Measurements from ENCODE around the gene HOXC10. TPM values are rescaled to one million over a fixed set of nuclear protein-coding genes. Genes with fewer than 3 reads are reported as not detected.

The HOXC10 gene
- total and polyA plus RNA-seq, 3 experiments from 2014 or later, result not detected

DNA sequence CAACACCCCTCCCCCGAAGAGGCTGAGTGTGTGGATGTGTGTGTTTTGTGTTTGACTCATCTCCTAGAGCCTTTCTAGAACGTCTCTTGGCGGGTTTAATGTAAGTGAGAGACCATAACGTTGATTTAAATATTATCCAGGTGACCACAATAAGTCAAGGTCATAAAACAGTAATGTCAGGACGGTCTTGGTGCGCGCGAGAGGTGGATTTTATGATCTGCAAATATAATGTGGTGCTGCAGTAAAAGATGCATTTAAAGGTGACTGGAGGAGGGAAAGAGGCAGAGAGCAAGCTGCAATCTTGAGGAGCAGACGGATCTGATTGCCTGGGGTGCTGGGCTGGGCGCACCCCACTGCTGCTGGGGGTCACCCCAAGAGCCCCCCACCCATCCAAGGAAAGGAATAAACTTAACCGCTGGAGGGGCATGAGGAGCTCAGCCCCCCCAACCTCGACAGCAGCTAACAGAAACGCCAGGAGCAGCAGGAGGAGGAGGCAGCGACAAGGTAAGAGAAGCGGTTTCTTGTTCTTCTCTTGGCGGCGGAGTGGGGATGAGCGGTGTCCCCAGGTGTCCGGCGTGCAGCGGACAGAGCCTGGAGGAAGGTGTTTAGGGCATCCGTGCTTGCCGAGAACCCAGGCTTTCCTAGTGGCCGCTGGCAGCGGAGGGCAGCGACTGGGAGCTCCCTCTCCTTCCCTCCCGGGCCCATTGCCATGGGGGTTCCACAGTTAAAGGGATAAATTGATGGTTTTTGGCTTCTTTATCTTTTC is 5.5 kb downstream of the HOXC10 start:
- peaks cover 36 to 56% (median 50%) of the 10 kb centered on the region in 3 donors for H3K4me1 Mint-ChIP-seq
- H3K4me1 ChIP-seq (ENCODE audit: insufficient read depth, low read length), result peaks cover 33% of the 10 kb centered on the region
- H3K9me3 ChIP-seq (ENCODE audit: low read length), result no peaks in the 10 kb centered on the region
- H3K4me3 Mint-ChIP-seq, result peak overlapping the region in 2 of 7 donors; percentile 77 to 78
- H3K27ac Mint-ChIP-seq, result peak overlapping the region in 1 of 8 donors; percentile 10
- H3K9me3 Mint-ChIP-seq, result peaks cover 0 to 7% (median 2%) of the 10 kb centered on the region in 5 donors
- no peak overlapping the region for H3K4me3 ChIP-seq (ENCODE audit: low read length)
- no peak for DNase-seq
- peaks cover 99% of the 10 kb centered on the region for H3K27me3 ChIP-seq (ENCODE audit: insufficient read depth, low read length, poor library complexity, severe bottlenecking)
- H3K36me3 Mint-ChIP-seq, result no peaks in the 10 kb centered on the region
- ChIA-PET CTCF (interaction anchor here (1.4 to 1.5 kb wide), 2 partner anchors 199 to 218 kb away, joined by 3 read pairs; partner anchors contain the start of gene SMUG1), POLR2A (interaction anchor here (0.7 kb wide), 1 partner anchor 10 kb away, joined by 3 read pairs; no protein-coding TSS in a partner anchor)
- no peaks in the 10 kb centered on the region for H3K36me3 ChIP-seq (ENCODE audit: insufficient read depth, low read length)
- peaks cover 91 to 98% of the 10 kb centered on the region in 2 donors for H3K27me3 Mint-ChIP-seq
- H3K27ac ChIP-seq (ENCODE audit: low read depth, low read length), result no peak overlapping the region

DNA sequence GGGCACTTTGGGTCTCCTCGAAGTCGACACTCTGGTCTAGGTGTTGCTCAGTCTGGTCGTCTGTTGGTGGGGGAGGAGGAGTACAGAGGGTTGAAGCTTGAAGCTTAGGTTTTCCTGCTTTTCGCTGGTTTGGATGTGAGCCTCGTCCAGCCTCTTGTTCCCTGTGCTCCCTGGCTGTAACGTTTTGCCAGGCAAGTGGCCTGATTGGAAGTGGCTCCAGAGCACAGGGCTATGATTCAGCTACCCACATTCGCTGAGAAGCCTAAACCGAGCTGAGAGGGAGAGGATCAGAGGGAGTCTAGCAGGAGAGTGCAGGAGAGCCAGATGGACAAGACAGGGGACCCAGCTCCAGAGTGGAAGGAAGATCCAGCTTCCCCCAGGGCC is 6.1 kb downstream of the HOXC10 start:
- H3K4me3 Mint-ChIP-seq, result no peak overlapping the region
- no peaks in the 10 kb centered on the region for H3K36me3 Mint-ChIP-seq
- peaks cover 33% of the 10 kb centered on the region for H3K4me1 ChIP-seq (ENCODE audit: insufficient read depth, low read length)
- peaks cover 92 to 99% of the 10 kb centered on the region in 2 donors for H3K27me3 Mint-ChIP-seq
- POLR2A ChIA-PET, result no interaction called here
- peaks cover 0 to 7% (median 2%) of the 10 kb centered on the region in 5 donors for H3K9me3 Mint-ChIP-seq
- H3K9me3 ChIP-seq (ENCODE audit: low read length), result no peaks in the 10 kb centered on the region
- no peak for DNase-seq
- H3K27me3 ChIP-seq (ENCODE audit: insufficient read depth, low read length, poor library complexity, severe bottlenecking), result peaks cover 99% of the 10 kb centered on the region
- no peak overlapping the region for H3K27ac Mint-ChIP-seq
- no peak overlapping the region for H3K4me3 ChIP-seq (ENCODE audit: low read length)
- CTCF ChIA-PET, result interaction anchor here (1.4 to 1.5 kb wide), 3 partner anchors 18 to 217 kb away, joined by 3 to 7 read pairs (median 3); partner anchors contain the start of genes HOXC8 and SMUG1
- no peak overlapping the region for H3K27ac ChIP-seq (ENCODE audit: low read depth, low read length)
- H3K36me3 ChIP-seq (ENCODE audit: insufficient read depth, low read length), result no peaks in the 10 kb centered on the region
- peaks cover 37 to 58% (median 48%) of the 10 kb centered on the region in 3 donors for H3K4me1 Mint-ChIP-seq

DNA sequence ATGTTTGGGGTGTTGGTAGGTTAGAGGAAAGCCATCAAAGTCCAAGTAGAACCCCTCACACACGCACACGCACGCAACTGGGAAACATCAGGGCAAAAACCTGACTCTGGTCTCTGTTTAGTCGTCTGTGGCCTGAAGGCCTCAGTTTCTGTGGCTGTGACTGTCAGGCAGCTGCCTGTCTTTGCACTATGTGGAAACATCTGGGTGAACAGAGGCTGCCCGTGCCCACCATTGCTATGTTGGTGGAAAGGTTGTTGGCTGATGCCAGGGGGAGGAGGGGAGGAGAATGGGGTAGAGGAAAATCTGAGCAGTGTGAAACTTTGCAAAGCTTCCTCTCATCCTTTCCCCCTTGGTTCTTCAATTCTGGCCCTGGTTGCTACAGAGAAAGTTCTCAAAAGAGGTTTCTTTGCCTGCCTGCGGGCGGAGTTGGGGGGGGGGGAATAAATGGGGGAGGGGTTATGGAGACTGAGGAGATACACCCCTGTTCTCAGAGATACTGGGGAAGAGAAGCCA is 7.5 kb downstream of the HOXC10 start:
- peaks cover 0 to 7% (median 2%) of the 10 kb centered on the region in 5 donors for H3K9me3 Mint-ChIP-seq
- H3K4me1 Mint-ChIP-seq, result peaks cover 38 to 60% (median 40%) of the 10 kb centered on the region in 3 donors
- H3K9me3 ChIP-seq (ENCODE audit: low read length), result no peaks in the 10 kb centered on the region
- peak overlapping the region in 2 of 7 donors; percentile 8 to 51 for H3K4me3 Mint-ChIP-seq
- ChIA-PET POLR2A (no interaction called here), CTCF (interaction anchor here (1.0 to 1.5 kb wide), 4 partner anchors 13 to 197 kb away, joined by 3 to 7 read pairs (median 4); partner anchors contain the start of genes HOXC8 and SMUG1)
- peaks cover 42% of the 10 kb centered on the region for H3K4me1 ChIP-seq (ENCODE audit: insufficient read depth, low read length)
- peaks cover 100% of the 10 kb centered on the region for H3K27me3 ChIP-seq (ENCODE audit: insufficient read depth, low read length, poor library complexity, severe bottlenecking)
- no peak overlapping the region for H3K27ac Mint-ChIP-seq
- peaks cover 92 to 96% of the 10 kb centered on the region in 2 donors for H3K27me3 Mint-ChIP-seq
- H3K36me3 Mint-ChIP-seq, result no peaks in the 10 kb centered on the region
- no peak for DNase-seq
- no peak overlapping the region for H3K4me3 ChIP-seq (ENCODE audit: low read length)
- no peaks in the 10 kb centered on the region for H3K36me3 ChIP-seq (ENCODE audit: insufficient read depth, low read length)
- no peak overlapping the region for H3K27ac ChIP-seq (ENCODE audit: low read depth, low read length)

DNA sequence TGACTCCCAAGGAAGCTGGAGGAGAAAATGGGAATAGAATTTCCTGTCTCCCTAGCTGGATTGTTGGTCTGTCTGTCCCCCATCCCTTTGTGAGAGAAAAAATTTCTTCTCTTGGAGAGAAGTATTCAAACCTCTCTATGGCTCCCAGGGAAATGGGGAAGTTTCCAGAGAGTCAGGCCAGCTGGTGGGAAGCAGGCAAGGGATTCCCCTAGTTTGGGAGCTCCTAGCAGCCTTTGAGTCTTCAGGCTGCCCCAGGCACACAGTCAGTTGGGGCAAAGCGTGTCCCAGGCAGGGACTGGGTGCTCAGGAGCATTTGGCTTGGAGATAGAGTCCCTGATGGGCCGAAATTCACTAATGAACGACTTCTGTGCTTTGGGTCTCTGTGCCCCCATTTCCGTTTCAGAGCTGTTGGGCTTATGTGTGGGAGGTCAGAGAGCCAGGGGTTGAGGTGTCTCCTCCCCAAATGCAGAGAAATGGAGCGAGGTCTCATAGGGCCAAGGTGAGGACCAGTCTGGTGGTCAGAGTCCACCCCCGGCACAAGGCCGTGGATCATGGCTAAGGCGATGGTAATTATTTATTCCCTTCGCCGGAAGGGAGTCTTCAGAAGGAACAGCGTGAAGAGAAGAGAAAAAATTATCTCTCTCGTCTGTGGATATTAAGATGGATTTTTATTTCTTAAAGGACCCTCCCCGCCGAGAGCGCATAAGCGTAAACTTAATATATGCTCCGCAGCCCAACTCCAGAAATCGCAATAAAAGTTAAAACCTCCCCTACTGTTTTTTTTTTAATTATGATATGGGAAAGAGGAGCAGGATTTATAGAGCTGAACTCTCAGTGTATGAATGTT is 8.4 kb downstream of the HOXC10 start:
- Histone ChIP-seq H3K27ac (ENCODE audit: low read depth, low read length) (no peak overlapping the region), H3K9me3 (ENCODE audit: low read length) (no peaks in the 10 kb centered on the region), H3K27me3 (ENCODE audit: insufficient read depth, low read length, poor library complexity, severe bottlenecking) (peaks cover 100% of the 10 kb centered on the region), H3K4me1 (ENCODE audit: insufficient read depth, low read length) (peaks cover 46% of the 10 kb centered on the region), H3K36me3 (ENCODE audit: insufficient read depth, low read length) (no peaks in the 10 kb centered on the region), H3K4me3 (ENCODE audit: low read length) (no peak overlapping the region)
- POLR2A ChIA-PET, result interaction anchor here (0.6 kb wide), 1 partner anchor 14 kb away, joined by 5 read pairs; no protein-coding TSS in a partner anchor
- Mint-ChIP-seq H3K27me3 (peaks cover 92 to 96% of the 10 kb centered on the region in 2 donors), H3K27ac (peak overlapping the region in 4 of 8 donors; percentile 22 to 84 (median 52)), H3K36me3 (no peaks in the 10 kb centered on the region), H3K4me1 (peaks cover 41 to 64% (median 47%) of the 10 kb centered on the region in 3 donors), H3K9me3 (peaks cover 0 to 7% (median 2%) of the 10 kb centered on the region in 5 donors), H3K4me3 (peak overlapping the region in 6 of 7 donors; percentile 5 to 78 (median 62))
- CTCF ChIA-PET, result interaction anchor here (1.6 kb wide), 1 partner anchor 236 kb away, joined by 3 read pairs; no protein-coding TSS in a partner anchor
- DNase-seq, result no peak

DNA sequence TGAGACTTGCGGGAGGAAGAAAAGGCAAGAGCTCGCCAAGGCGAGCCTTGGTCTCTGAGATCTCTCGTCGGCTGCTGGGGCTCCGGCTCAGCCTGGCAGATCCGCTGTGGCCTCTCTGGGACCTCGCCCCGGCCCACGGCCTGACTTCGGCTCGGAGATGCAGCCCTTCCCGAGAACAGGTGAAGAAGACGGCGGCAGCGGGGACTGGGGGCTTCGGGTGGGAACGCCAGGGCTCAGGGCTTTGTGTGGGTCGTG is 9.0 kb downstream of the HOXC10 start:
- Mint-ChIP-seq H3K36me3 (no peaks in the 10 kb centered on the region), H3K27ac (peak overlapping the region in 2 of 8 donors; percentile 66 to 84), H3K27me3 (peaks cover 92 to 96% of the 10 kb centered on the region in 2 donors), H3K4me3 (peak overlapping the region in 6 of 7 donors; percentile 3 to 78 (median 64)), H3K9me3 (peaks cover 0 to 7% (median 2%) of the 10 kb centered on the region in 5 donors), H3K4me1 (peaks cover 38 to 67% (median 50%) of the 10 kb centered on the region in 3 donors)
- Histone ChIP-seq H3K27me3 (ENCODE audit: insufficient read depth, low read length, poor library complexity, severe bottlenecking) (peaks cover 100% of the 10 kb centered on the region), H3K4me1 (ENCODE audit: insufficient read depth, low read length) (peaks cover 43% of the 10 kb centered on the region), H3K27ac (ENCODE audit: low read depth, low read length) (no peak overlapping the region), H3K4me3 (ENCODE audit: low read length) (no peak overlapping the region), H3K36me3 (ENCODE audit: insufficient read depth, low read length) (no peaks in the 10 kb centered on the region), H3K9me3 (ENCODE audit: low read length) (no peaks in the 10 kb centered on the region)
- ChIA-PET POLR2A (interaction anchor here (0.6 kb wide), 1 partner anchor 15 kb away, joined by 5 read pairs; no protein-coding TSS in a partner anchor), CTCF (interaction anchor here (1.6 kb wide), 1 partner anchor 237 kb away, joined by 3 read pairs; no protein-coding TSS in a partner anchor)
- no peak for DNase-seq

DNA sequence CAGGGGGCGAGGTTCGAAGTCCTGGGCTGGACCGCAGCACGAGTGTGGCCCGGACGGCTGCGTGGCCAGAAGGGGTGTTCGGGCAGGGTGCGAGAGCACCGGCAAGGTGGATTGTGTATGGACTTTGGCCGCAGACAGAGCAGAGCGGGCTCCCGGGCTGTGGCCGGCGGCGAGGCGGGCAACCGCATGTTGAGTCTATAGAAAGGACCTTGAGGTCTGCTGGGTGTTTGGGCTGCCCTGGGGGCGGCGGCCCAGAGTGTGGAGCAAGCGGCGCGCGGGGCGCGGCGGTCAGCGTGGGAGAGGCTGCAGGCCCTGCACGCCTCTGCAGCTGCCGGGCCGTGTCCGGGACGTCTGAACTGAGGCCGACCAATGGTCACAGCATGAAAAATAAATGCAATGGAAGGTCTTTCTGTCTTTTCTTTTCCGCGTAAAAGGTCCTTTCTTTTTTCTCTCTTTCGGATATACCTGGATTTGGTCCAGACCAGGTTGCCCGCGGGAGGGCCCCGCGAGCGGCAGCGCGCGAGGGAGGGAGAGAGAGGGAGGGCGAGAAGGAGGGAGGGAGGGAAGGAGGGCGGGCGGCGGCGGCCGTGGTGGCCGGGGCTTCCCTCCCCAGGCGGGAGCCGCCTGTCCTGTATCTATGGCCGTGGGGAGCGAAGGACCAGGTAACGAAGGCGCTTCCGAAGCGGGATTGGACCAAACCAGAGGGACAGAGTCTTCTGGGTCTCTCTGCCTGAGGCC is 9.5 kb downstream of the HOXC10 start:
- Mint-ChIP-seq H3K9me3 (peaks cover 0 to 7% (median 2%) of the 10 kb centered on the region in 5 donors), H3K27me3 (peaks cover 93 to 96% of the 10 kb centered on the region in 2 donors), H3K27ac (peak overlapping the region in 2 of 8 donors; percentile 66 to 84), H3K4me1 (peaks cover 34 to 65% (median 47%) of the 10 kb centered on the region in 3 donors), H3K36me3 (no peaks in the 10 kb centered on the region), H3K4me3 (peak overlapping the region; percentile 74 to 87 (median 81))
- Histone ChIP-seq H3K36me3 (ENCODE audit: insufficient read depth, low read length) (no peaks in the 10 kb centered on the region), H3K27me3 (ENCODE audit: insufficient read depth, low read length, poor library complexity, severe bottlenecking) (peaks cover 98% of the 10 kb centered on the region), H3K9me3 (ENCODE audit: low read length) (no peaks in the 10 kb centered on the region), H3K4me3 (ENCODE audit: low read length) (no peak overlapping the region), H3K27ac (ENCODE audit: low read depth, low read length) (peak overlapping the region; percentile 64), H3K4me1 (ENCODE audit: insufficient read depth, low read length) (peaks cover 39% of the 10 kb centered on the region)
- no peak for DNase-seq
- ChIA-PET CTCF (interaction anchor here (1.0 to 1.6 kb wide), 4 partner anchors 12 to 237 kb away, joined by 3 to 8 read pairs (median 4); partner anchors contain the start of gene HOXC5), POLR2A (no interaction called here)

DNA sequence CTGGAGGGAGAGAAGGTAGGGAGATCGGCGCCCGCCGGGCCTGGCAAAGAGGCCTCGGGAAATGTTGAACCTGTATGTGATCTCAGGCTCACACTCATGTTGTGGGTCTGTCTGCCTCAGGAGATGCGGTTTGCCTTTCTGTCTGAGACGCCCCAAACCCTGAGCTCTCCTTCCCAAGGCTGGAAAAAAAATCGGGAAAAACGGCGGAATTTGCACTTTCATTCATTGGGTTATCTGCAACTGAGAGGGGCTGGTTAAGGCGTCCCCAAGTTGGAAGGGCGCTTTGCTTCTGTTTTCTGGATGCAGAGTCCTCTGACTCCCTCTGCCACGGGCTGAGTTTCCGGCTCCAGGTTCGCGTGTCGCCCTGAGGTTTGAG is 10.0 kb downstream of the HOXC10 start:
- ChIA-PET CTCF (interaction anchor here (1.0 to 1.6 kb wide), 5 partner anchors 11 to 238 kb away, joined by 3 to 8 read pairs (median 3); partner anchors contain the start of gene HOXC5), POLR2A (no interaction called here)
- Histone ChIP-seq H3K36me3 (ENCODE audit: insufficient read depth, low read length) (no peaks in the 10 kb centered on the region), H3K4me1 (ENCODE audit: insufficient read depth, low read length) (peaks cover 42% of the 10 kb centered on the region), H3K27me3 (ENCODE audit: insufficient read depth, low read length, poor library complexity, severe bottlenecking) (peaks cover 98% of the 10 kb centered on the region), H3K4me3 (ENCODE audit: low read length) (peak overlapping the region; percentile 67), H3K27ac (ENCODE audit: low read depth, low read length) (peak overlapping the region; percentile 64), H3K9me3 (ENCODE audit: low read length) (no peaks in the 10 kb centered on the region)
- peaks cover 0 to 7% (median 2%) of the 10 kb centered on the region in 5 donors for H3K9me3 Mint-ChIP-seq
- H3K4me1 Mint-ChIP-seq, result peaks cover 34 to 66% (median 43%) of the 10 kb centered on the region in 3 donors
- H3K4me3 Mint-ChIP-seq, result peak overlapping the region; percentile 74 to 87 (median 81)
- peak overlapping the region in 1 of 8 donors; percentile 74 for H3K27ac Mint-ChIP-seq
- H3K36me3 Mint-ChIP-seq, result no peaks in the 10 kb centered on the region
- peaks cover 92 to 96% of the 10 kb centered on the region in 2 donors for H3K27me3 Mint-ChIP-seq
- no peak for DNase-seq
